Testis (tissue), 2 donors: Measurements from ENCODE around the gene RBKS.

Source experiments
- POLR2A ChIP-seq: fragments of 450-650 bp; IDR thresholded peaks from one replicate; pipeline ENCODE4 v1.6.1; 2017; ENCODE audit warnings: antibody characterized with exemption, mild to moderate bottlenecking, moderate library complexity
- TF ChIP-seq, protein P1 (sequence below), 3 experiments: fragments of 450-650 bp in 2 of 3; fragments of 200-600 bp in 1 of 3; sonication (generic) in 1 of 3; IDR thresholded peaks; one replicate each; pipeline ENCODE4 v1.5.1; 2016 to 2019; ENCODE audit warnings: antibody characterized with exemption in 3 of 3, mild to moderate bottlenecking in 2 of 3, moderate library complexity in 1 of 3

- no peak for TF ChIP-seq POLR2A
- TF ChIP-seq, protein P1, sequence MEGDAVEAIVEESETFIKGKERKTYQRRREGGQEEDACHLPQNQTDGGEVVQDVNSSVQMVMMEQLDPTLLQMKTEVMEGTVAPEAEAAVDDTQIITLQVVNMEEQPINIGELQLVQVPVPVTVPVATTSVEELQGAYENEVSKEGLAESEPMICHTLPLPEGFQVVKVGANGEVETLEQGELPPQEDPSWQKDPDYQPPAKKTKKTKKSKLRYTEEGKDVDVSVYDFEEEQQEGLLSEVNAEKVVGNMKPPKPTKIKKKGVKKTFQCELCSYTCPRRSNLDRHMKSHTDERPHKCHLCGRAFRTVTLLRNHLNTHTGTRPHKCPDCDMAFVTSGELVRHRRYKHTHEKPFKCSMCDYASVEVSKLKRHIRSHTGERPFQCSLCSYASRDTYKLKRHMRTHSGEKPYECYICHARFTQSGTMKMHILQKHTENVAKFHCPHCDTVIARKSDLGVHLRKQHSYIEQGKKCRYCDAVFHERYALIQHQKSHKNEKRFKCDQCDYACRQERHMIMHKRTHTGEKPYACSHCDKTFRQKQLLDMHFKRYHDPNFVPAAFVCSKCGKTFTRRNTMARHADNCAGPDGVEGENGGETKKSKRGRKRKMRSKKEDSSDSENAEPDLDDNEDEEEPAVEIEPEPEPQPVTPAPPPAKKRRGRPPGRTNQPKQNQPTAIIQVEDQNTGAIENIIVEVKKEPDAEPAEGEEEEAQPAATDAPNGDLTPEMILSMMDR (IDR thresholded peaks at IDR 0.05), result no peak
Measured at GRCh38 chr2:27805180-27805579, 85.0 kb downstream of the RBKS start.
